B cell (primary cell): ENCODE measurements around the gene IRAK4. TPM values are rescaled to one million over a fixed set of nuclear protein-coding genes. Genes with fewer than 3 reads are reported as not detected.

Source experiments
- ATAC-seq: fragments of 200-7000 bp; cut with Tn5 transposase; one replicate; pipeline ENCODE4 v1.10.0; 2021; ENCODE audit warnings: low read depth, mild to moderate bottlenecking, moderate number of reproducible peaks, moderate library complexity
- CTCF ChIA-PET: fragments of 350-600 bp; sonication (Branson Sonifier 250); formaldehyde crosslinking; loops from one replicate; lab custom pipeline; 2021; ENCODE audit warnings: antibody characterized with exemption, inconsistent platforms; lab: Charles Lee
- POLR2A ChIA-PET: fragments of 350-600 bp; sonication (Branson Sonifier 250); formaldehyde crosslinking; loops from one replicate; lab custom pipeline; 2021; ENCODE audit warnings: antibody characterized with exemption; lab: Charles Lee
- DNase-seq: peaks from one replicate; pipeline ENCODE4 v3.0.0; 2013
- H2AFZ ChIP-seq: 2 replicates; pipeline ENCODE4 v1.6.1; 2012; ENCODE audit warnings: mild to moderate bottlenecking, low read depth, low read length; ENCODE audit not compliant: insufficient read depth, poor library complexity, severe bottlenecking
- H3K27ac ChIP-seq, 2 donors: 1 replicate in 1 of 2; 2 replicates in 1 of 2; pipeline ENCODE4 v1.5.1; 2012 to 2013; ENCODE audit warnings: low read length in 2 of 2, mild to moderate bottlenecking in 2 of 2, moderate library complexity in 1 of 2
- H3K27me3 ChIP-seq, 4 experiments: fragments of 200-600 bp in 1 of 4; sonication (generic) in 1 of 4; replicated peaks in 1 of 4; 1 replicate in 2 of 4; 2 replicates in 2 of 4; pipeline versions ENCODE4 v1.6.1 to v1.7.0; 2013 to 2016; ENCODE audit warnings: low read length in 3 of 4, mild to moderate bottlenecking in 2 of 4, mixed read lengths in 1 of 4, moderate library complexity in 1 of 4; ENCODE audit not compliant: insufficient read depth in 4 of 4, control insufficient read depth in 3 of 4; ENCODE audit errors: control extremely low read depth in 1 of 4
- H3K36me3 ChIP-seq, 2 experiments: replicated peaks in 1 of 2; 1 replicate in 1 of 2; 2 replicates in 1 of 2; pipeline versions ENCODE4 v1.6.1 to v1.7.1; 2013; ENCODE audit warnings: low read length in 1 of 2; ENCODE audit not compliant: insufficient read depth in 2 of 2, control insufficient read depth in 1 of 2; ENCODE audit errors: control extremely low read depth in 1 of 2, extremely low read depth in 1 of 2
- H3K4me1 ChIP-seq, 2 donors: fragments of 200-600 bp in 1 of 2; sonication (generic) in 1 of 2; 1 replicate in 1 of 2; 2 replicates in 1 of 2; pipeline versions ENCODE4 v1.5.1 to v1.6.1; 2013 to 2017; ENCODE audit warnings: low read length in 2 of 2; ENCODE audit not compliant: control insufficient read depth in 2 of 2, insufficient read depth in 2 of 2
- H3K4me2 ChIP-seq: replicated peaks from 2 replicates; pipeline ENCODE3; 2012; ENCODE audit warnings: mild to moderate bottlenecking, low read depth, low read length; ENCODE audit not compliant: poor library complexity, severe bottlenecking
- H3K4me3 ChIP-seq, 5 experiments: fragments of 200-600 bp in 1 of 5; sonication (generic) in 1 of 5; 1 replicate in 3 of 5; 2 replicates in 2 of 5; pipeline versions ENCODE4 v1.5.1 to v1.7.0; 2011 to 2016; ENCODE audit warnings: low read length in 4 of 5, mild to moderate bottlenecking in 4 of 5, low read depth in 2 of 5, control low read depth in 1 of 5, moderate library complexity in 1 of 5; ENCODE audit not compliant: insufficient read depth in 1 of 5; ENCODE audit errors: control extremely low read depth in 1 of 5, extremely low read depth in 1 of 5
- H3K79me2 ChIP-seq: fragments of 200-600 bp; sonication (generic); one replicate; pipeline ENCODE4 v1.6.0; 2016; ENCODE audit warnings: low read length; ENCODE audit not compliant: control insufficient read depth, insufficient read depth
- H3K9ac ChIP-seq: fragments of 200-600 bp; sonication (generic); 2 replicates; pipeline ENCODE4 v1.6.1; 2017; ENCODE audit warnings: mild to moderate bottlenecking, low read length, moderate library complexity
- H3K9me3 ChIP-seq, 3 donors: one replicate each; pipeline versions ENCODE4 v1.6.1 to v1.7.1; 2013; ENCODE audit warnings: low read length in 2 of 3; ENCODE audit not compliant: control insufficient read depth in 2 of 3, insufficient read depth in 1 of 3; ENCODE audit errors: control extremely low read depth in 1 of 3
- H4K20me1 ChIP-seq: 2 replicates; pipeline ENCODE4 v1.6.0; 2012; ENCODE audit warnings: mild to moderate bottlenecking, low read length; ENCODE audit not compliant: insufficient read depth, control insufficient read depth, poor library complexity, severe bottlenecking
- H3K27ac Mint-ChIP-seq: one replicate; pipeline ENCODE4 v1.8.0; 2021; ENCODE audit warnings: mixed read lengths
- H3K27me3 Mint-ChIP-seq: one replicate; pipeline ENCODE4 v1.8.0; 2021; ENCODE audit warnings: mixed read lengths
- H3K4me1 Mint-ChIP-seq: one replicate; pipeline ENCODE4 v1.8.0; 2021; ENCODE audit warnings: mixed read lengths
- H3K4me3 Mint-ChIP-seq: one replicate; pipeline ENCODE4 v1.8.0; 2021; ENCODE audit warnings: mixed read lengths
- H3K9me3 Mint-ChIP-seq: one replicate; pipeline ENCODE4 v1.8.0; 2022; ENCODE audit warnings: mixed read lengths; ENCODE audit not compliant: insufficient read depth
- CTCF ChIP-seq: fragments of 200-600 bp; IDR thresholded peaks from one replicate; pipeline ENCODE4 v1.8.0; 2022; ENCODE audit warnings: antibody characterized with exemption, mild to moderate bottlenecking
- EZH2 ChIP-seq: IDR thresholded peaks from 2 replicates; pipeline ENCODE4 v1.6.1; 2012; ENCODE audit warnings: borderline replicate concordance, low read depth, mild to moderate bottlenecking, moderate library complexity, low read length; ENCODE audit not compliant: insufficient read depth, poor library complexity, severe bottlenecking
- WGBS: methylation state at CpG from one replicate; pipeline ENCODE4 v1.1.5; 2013; ENCODE audit warnings: missing lambda C conversion rate; ENCODE audit not compliant: insufficient coverage; 5-methylcytosine and 5-hydroxymethylcytosine counted together
- intact Hi-C: fragments of 100-400 bp; cut with micrococcal nuclease; formaldehyde crosslinking; loops from one replicate; pipeline ENCODE4 v1.10.0; 2022
- polyA plus RNA-seq: library from polyadenylated mRNA; depleted of rRNA; stranded (reverse); fragments of >200 nt; gene quantifications from 2 replicates; pipeline ENCODE4 v1.2.3, GENCODE V29; 2012
- total RNA-seq, 2 donors: library from RNA; stranded (reverse); fragments of 120-200 nt in 1 of 2; gene quantifications; 1 replicate in 1 of 2; 2 replicates in 1 of 2; pipeline versions ENCODE4 v1.2.3 to v1.2.4, GENCODE V29; 2013 to 2022

IRAK4 gene
- total and polyA plus RNA-seq, 2 donors (not counting 1 experiment from before 2014, with no cell fraction given) = 36.4 to 47.0 TPM

GRCh38 chr12:43805149-43805859, 46.6 kb downstream of the IRAK4 start:
- intact Hi-C loops = loop anchor here (5.0 kb wide), 1 partner anchor 1323 kb away; no protein-coding TSS in a partner anchor
- TF ChIP-seq EZH2 = no peak
- no peak for TF ChIP-seq CTCF
- H3K36me3 ChIP-seq = peaks cover 7 to 25% of the 10 kb centered on the region in 2 experiments
- WGBS = 0% methylated on average over 6 of the region's 20 CpGs
- Mint-ChIP-seq H3K4me3 (peak overlapping the region; percentile 99), H3K9me3 (no peaks in the 10 kb centered on the region), H3K27me3 (no peaks in the 10 kb centered on the region), H3K4me1 (peaks cover 24% of the 10 kb centered on the region), H3K27ac (peak overlapping the region; percentile 100)
- ChIA-PET POLR2A (interaction anchor here (1.0 to 2.6 kb wide), 3 partner anchors 31 to 77 kb away, joined by 3 to 29 read pairs (median 17); partner anchors contain the start of genes IRAK4, PUS7L and TMEM117), CTCF (interaction anchor here (0.9 to 2.9 kb wide), 7 partner anchors 12 to 77 kb away, joined by 3 to 14 read pairs (median 4); partner anchors contain the start of gene TMEM117)
- ATAC-seq (no peak), DNase-seq (peak; percentile 28)
- peak overlapping the region; percentile 97 for H3K9ac ChIP-seq
- H3K4me1 ChIP-seq = peaks cover 11 to 28% of the 10 kb centered on the region in 2 donors
- peak overlapping the region; percentile 59 to 96 for H3K27ac ChIP-seq
- peak overlapping the region; percentile 85 for H3K4me2 ChIP-seq
- H2AFZ ChIP-seq = peak overlapping the region; percentile 92
- no peaks in the 10 kb centered on the region for H3K9me3 ChIP-seq
- H3K27me3 ChIP-seq = no peaks in the 10 kb centered on the region
- peaks cover 40% of the 10 kb centered on the region for H3K79me2 ChIP-seq
- peak overlapping the region; percentile 78 to 94 (median 84) for H3K4me3 ChIP-seq
- peaks cover 7% of the 10 kb centered on the region for H4K20me1 ChIP-seq
